ENCODE results near the gene SREK1IP1.

The SREK1IP1 gene

GRCh38 chr5:64789457-64789856 lies 21.0 kb upstream of the SREK1IP1 start:
- Histone ChIP-seq H3K36me3 (ENCODE audit: insufficient read depth, low read length) (peaks cover 74% of the 10 kb centered on the region), H3K4me3 (ENCODE audit: low read length) (no peak overlapping the region), H3K9ac (ENCODE audit: low read depth, low read length) (no peak overlapping the region), H3K4me1 (ENCODE audit: insufficient read depth, low read length) (no peaks in the 10 kb centered on the region), H3K27ac (ENCODE audit: low read depth, low read length) (no peak overlapping the region), H3K27me3 (ENCODE audit: insufficient read depth, low read length) (no peaks in the 10 kb centered on the region), H3K9me3 (ENCODE audit: insufficient read depth, low read depth, low read length) (no peaks in the 10 kb centered on the region)
- WGBS = 99% methylated on average over 3 of the region's 3 CpGs

- 100% methylated on average over 1 of the region's 2 CpGs for WGBS
- Histone ChIP-seq H3K4me1 (ENCODE audit: insufficient read depth, low read length) (no peaks in the 10 kb centered on the region), H3K27ac (ENCODE audit: low read depth, low read length) (no peak overlapping the region), H3K9me3 (ENCODE audit: insufficient read depth, low read depth, low read length) (no peaks in the 10 kb centered on the region), H3K4me3 (ENCODE audit: low read length) (no peak overlapping the region), H3K27me3 (ENCODE audit: insufficient read depth, low read length) (no peaks in the 10 kb centered on the region), H3K36me3 (ENCODE audit: insufficient read depth, low read length) (peaks cover 74% of the 10 kb centered on the region), H3K9ac (ENCODE audit: low read depth, low read length) (no peak overlapping the region)
Measured at GRCh38 chr5:64788156-64788555, 19.7 kb upstream of the SREK1IP1 start.

GRCh38 chr5:64786372-64786771 lies 17.9 kb upstream of the SREK1IP1 start:
- no peaks in the 10 kb centered on the region for H3K27me3 ChIP-seq (ENCODE audit: insufficient read depth, low read length)
- no peak overlapping the region for H3K9ac ChIP-seq (ENCODE audit: low read depth, low read length)
- no peaks in the 10 kb centered on the region for H3K4me1 ChIP-seq (ENCODE audit: insufficient read depth, low read length)
- peaks cover 73% of the 10 kb centered on the region for H3K36me3 ChIP-seq (ENCODE audit: insufficient read depth, low read length)
- WGBS = 100% methylated on average over 2 of the region's 2 CpGs
- H3K4me3 ChIP-seq (ENCODE audit: low read length) = no peak overlapping the region
- no peak overlapping the region for H3K27ac ChIP-seq (ENCODE audit: low read depth, low read length)
- H3K9me3 ChIP-seq (ENCODE audit: insufficient read depth, low read depth, low read length) = no peaks in the 10 kb centered on the region

- Histone ChIP-seq H3K9me3 (ENCODE audit: insufficient read depth, low read depth, low read length) (no peaks in the 10 kb centered on the region), H3K27ac (ENCODE audit: low read depth, low read length) (no peak overlapping the region), H3K9ac (ENCODE audit: low read depth, low read length) (no peak overlapping the region), H3K27me3 (ENCODE audit: insufficient read depth, low read length) (no peaks in the 10 kb centered on the region), H3K4me1 (ENCODE audit: insufficient read depth, low read length) (no peaks in the 10 kb centered on the region), H3K36me3 (ENCODE audit: insufficient read depth, low read length) (peaks cover 60% of the 10 kb centered on the region), H3K4me3 (ENCODE audit: low read length) (no peak overlapping the region)
- 21% methylated on average over 2 of the region's 3 CpGs for WGBS
Measured at GRCh38 chr5:64784451-64785025, 16.0 kb upstream of the SREK1IP1 start.

GRCh38 chr5:64775291-64775690 lies 6.8 kb upstream of the SREK1IP1 start:
- no peak overlapping the region for H3K27ac ChIP-seq (ENCODE audit: low read depth, low read length)
- H3K4me3 ChIP-seq (ENCODE audit: low read length) = no peak overlapping the region
- no peaks in the 10 kb centered on the region for H3K27me3 ChIP-seq (ENCODE audit: insufficient read depth, low read length)
- no peaks in the 10 kb centered on the region for H3K9me3 ChIP-seq (ENCODE audit: insufficient read depth, low read depth, low read length)
- H3K9ac ChIP-seq (ENCODE audit: low read depth, low read length) = no peak overlapping the region
- H3K36me3 ChIP-seq (ENCODE audit: insufficient read depth, low read length) = peaks cover 28% of the 10 kb centered on the region
- H3K4me1 ChIP-seq (ENCODE audit: insufficient read depth, low read length) = no peaks in the 10 kb centered on the region
- WGBS = 97% methylated on average over 1 of the region's 1 CpG

GRCh38 chr5:64773533-64773932 lies 5.0 kb upstream of the SREK1IP1 start:
- Histone ChIP-seq H3K9ac (ENCODE audit: low read depth, low read length) (no peak overlapping the region), H3K9me3 (ENCODE audit: insufficient read depth, low read depth, low read length) (no peaks in the 10 kb centered on the region), H3K4me3 (ENCODE audit: low read length) (no peak overlapping the region), H3K36me3 (ENCODE audit: insufficient read depth, low read length) (peaks cover 28% of the 10 kb centered on the region), H3K27ac (ENCODE audit: low read depth, low read length) (no peak overlapping the region), H3K27me3 (ENCODE audit: insufficient read depth, low read length) (no peaks in the 10 kb centered on the region), H3K4me1 (ENCODE audit: insufficient read depth, low read length) (peaks cover 5% of the 10 kb centered on the region; the same call in 1 of the 2 replicates)
- no CpG with 5 or more reads among the region's 1 CpG for WGBS

GRCh38 chr5:64771736-64772135 lies 3.2 kb upstream of the SREK1IP1 start:
- H3K27ac ChIP-seq (ENCODE audit: low read depth, low read length) = no peak overlapping the region
- WGBS = 88% methylated on average over 4 of the region's 4 CpGs
- H3K36me3 ChIP-seq (ENCODE audit: insufficient read depth, low read length) = peaks cover 20% of the 10 kb centered on the region
- no peaks in the 10 kb centered on the region for H3K27me3 ChIP-seq (ENCODE audit: insufficient read depth, low read length)
- no peaks in the 10 kb centered on the region for H3K9me3 ChIP-seq (ENCODE audit: insufficient read depth, low read depth, low read length)
- H3K4me1 ChIP-seq (ENCODE audit: insufficient read depth, low read length) = peaks cover 14% of the 10 kb centered on the region
- no peak overlapping the region for H3K9ac ChIP-seq (ENCODE audit: low read depth, low read length)
- no peak overlapping the region for H3K4me3 ChIP-seq (ENCODE audit: low read length)

GRCh38 chr5:64769855-64770254 lies 1.4 kb upstream of the SREK1IP1 start:
- H3K9ac ChIP-seq (ENCODE audit: low read depth, low read length) = peak overlapping the region; percentile 98; the same call in 1 of the 2 replicates
- H3K27ac ChIP-seq (ENCODE audit: low read depth, low read length) = no peak overlapping the region
- H3K36me3 ChIP-seq (ENCODE audit: insufficient read depth, low read length) = peaks cover 23% of the 10 kb centered on the region
- H3K4me3 ChIP-seq (ENCODE audit: low read length) = peak overlapping the region; percentile 81
- no peaks in the 10 kb centered on the region for H3K9me3 ChIP-seq (ENCODE audit: insufficient read depth, low read depth, low read length)
- peaks cover 14% of the 10 kb centered on the region for H3K4me1 ChIP-seq (ENCODE audit: insufficient read depth, low read length)
- no peaks in the 10 kb centered on the region for H3K27me3 ChIP-seq (ENCODE audit: insufficient read depth, low read length)

GRCh38 chr5:64767959-64768357 lies 533 bp downstream of the SREK1IP1 start:
- peak overlapping the region; percentile 98 for H3K9ac ChIP-seq (ENCODE audit: low read depth, low read length)
- peak overlapping the region; percentile 89 for H3K27ac ChIP-seq (ENCODE audit: low read depth, low read length)
- peaks cover 35% of the 10 kb centered on the region for H3K36me3 ChIP-seq (ENCODE audit: insufficient read depth, low read length)
- H3K4me1 ChIP-seq (ENCODE audit: insufficient read depth, low read length) = peaks cover 14% of the 10 kb centered on the region
- H3K4me3 ChIP-seq (ENCODE audit: low read length) = peak overlapping the region; percentile 81
- 1% methylated on average over 10 of the region's 10 CpGs for WGBS
- H3K27me3 ChIP-seq (ENCODE audit: insufficient read depth, low read length) = no peaks in the 10 kb centered on the region
- no peaks in the 10 kb centered on the region for H3K9me3 ChIP-seq (ENCODE audit: insufficient read depth, low read depth, low read length)

- 89% methylated on average over 2 of the region's 2 CpGs for WGBS
- Histone ChIP-seq H3K9ac (ENCODE audit: low read depth, low read length) (peak overlapping the region; percentile 98; the same call in 1 of the 2 replicates), H3K4me1 (ENCODE audit: insufficient read depth, low read length) (peaks cover 14% of the 10 kb centered on the region), H3K36me3 (ENCODE audit: insufficient read depth, low read length) (peaks cover 37% of the 10 kb centered on the region), H3K27ac (ENCODE audit: low read depth, low read length) (no peak overlapping the region), H3K4me3 (ENCODE audit: low read length) (peak overlapping the region; percentile 81), H3K27me3 (ENCODE audit: insufficient read depth, low read length) (no peaks in the 10 kb centered on the region), H3K9me3 (ENCODE audit: insufficient read depth, low read depth, low read length) (no peaks in the 10 kb centered on the region)
Measured at GRCh38 chr5:64766941-64767340, 1.6 kb downstream of the SREK1IP1 start.

- H3K27ac ChIP-seq (ENCODE audit: low read depth, low read length) = no peak overlapping the region
- H3K27me3 ChIP-seq (ENCODE audit: insufficient read depth, low read length) = no peaks in the 10 kb centered on the region
- WGBS = 91% methylated on average over 2 of the region's 2 CpGs
- peaks cover 46% of the 10 kb centered on the region for H3K36me3 ChIP-seq (ENCODE audit: insufficient read depth, low read length)
- no peak overlapping the region for H3K4me3 ChIP-seq (ENCODE audit: low read length)
- peaks cover 22% of the 10 kb centered on the region for H3K4me1 ChIP-seq (ENCODE audit: insufficient read depth, low read length)
- no peak overlapping the region for H3K9ac ChIP-seq (ENCODE audit: low read depth, low read length)
- H3K9me3 ChIP-seq (ENCODE audit: insufficient read depth, low read depth, low read length) = no peaks in the 10 kb centered on the region
Measured at GRCh38 chr5:64765804-64766504, 2.5 kb downstream of the SREK1IP1 start.
